Glomerular visceral epithelial cell (primary cell): ENCODE results near the gene TTC28.

Source experiments
- DNase-seq: peaks from one replicate; pipeline ENCODE4 v3.0.0-alpha.2; 2016; ENCODE audit errors: extremely low spot score

Gene TTC28

DNA sequence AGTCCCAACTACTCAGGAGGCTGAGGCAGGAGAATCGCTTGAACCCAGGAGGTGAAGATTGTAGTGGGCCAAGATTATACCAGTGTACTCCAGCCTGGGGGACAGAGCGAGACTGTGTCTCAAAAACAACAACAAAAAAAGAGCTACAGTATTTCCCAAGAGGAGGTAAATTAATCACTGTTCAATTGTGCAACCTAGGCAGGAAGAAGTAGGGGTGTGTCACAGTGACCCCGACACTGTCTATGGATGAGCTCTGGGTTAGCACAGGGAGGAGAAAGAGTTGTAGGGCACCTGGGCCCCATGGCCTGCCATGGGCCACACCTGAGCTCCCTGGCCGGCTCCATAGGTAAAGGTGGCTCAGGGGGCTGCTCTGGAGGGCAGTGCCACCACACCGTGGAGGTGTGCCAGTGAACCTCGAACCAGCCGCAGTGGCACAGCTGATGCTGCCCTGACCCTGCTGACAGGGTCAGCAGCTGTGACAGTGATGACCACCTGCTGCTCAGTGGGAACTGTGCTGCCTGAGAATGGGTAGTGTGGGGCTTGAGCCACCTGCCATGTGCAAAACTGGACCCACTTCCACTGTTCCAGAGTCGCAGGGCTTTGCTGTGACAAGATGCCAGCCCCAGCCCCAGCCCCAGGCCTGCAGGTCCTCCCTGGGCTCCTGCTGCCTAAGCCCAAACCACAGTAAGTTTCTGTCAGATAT, 676.6 kb downstream of the TTC28 start:
- DNase-seq = no peak

DNA sequence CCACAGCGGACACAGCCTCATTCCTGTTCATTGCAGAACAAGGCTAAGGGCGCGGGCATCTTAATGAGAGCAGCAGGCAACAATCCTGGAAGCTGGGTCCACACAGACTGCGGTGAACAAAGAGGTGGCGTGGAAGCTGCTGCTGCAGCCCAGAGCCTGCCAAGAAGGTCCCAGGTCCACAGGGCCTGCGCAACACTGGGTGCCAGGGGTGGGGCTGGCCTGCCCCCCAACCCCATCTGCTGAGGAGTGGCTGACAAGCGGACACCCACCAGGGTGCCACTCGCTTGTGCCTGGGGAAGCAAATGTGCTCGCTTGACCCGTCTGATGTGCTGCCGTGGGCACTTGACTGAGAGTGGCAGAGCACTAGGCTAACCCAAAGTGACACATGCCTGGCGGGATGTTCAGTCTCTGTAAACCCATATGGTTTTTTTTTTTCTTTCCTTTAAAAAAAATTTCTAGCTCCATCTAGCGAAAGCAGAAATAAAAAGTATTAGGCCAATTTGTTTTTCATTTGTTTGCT, 677.4 kb downstream of the TTC28 start:
- DNase-seq = no peak

DNA sequence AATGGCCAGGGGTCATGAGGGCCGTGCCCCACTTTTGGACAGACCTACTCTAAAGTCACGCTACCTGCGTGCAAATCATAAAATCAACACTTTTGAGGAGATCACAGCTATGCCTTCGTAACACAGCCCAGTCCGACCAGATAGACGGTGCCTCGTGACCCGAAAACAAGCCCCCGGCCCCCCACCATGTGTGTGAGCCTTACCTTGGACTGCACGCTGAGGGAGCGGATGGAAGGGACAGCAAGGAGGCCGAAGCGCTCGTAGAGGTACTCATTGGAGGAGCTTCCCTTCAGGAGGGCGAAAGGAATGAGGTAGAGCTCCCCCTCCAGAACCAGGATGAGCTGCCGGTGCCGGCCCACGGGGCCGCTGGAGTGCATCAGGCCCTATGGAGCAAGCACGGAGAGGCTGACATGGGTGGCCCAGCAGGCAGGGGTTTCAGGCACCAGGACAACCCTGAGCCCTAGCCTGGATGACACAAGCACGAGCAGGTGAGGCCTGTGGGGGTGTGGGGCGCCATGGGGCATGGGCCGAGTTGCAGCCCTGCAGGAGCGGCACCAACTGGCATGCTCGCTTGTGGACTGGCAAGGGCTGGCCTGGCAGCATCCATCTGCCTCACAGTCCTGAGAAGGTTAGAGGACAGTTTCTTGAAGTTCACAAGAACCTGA, 678.3 kb downstream of the TTC28 start:
- DNase-seq = no peak

GRCh38 chr22:28000361-28000760, 679.3 kb downstream of the TTC28 start:
- DNase-seq = no peak

DNA sequence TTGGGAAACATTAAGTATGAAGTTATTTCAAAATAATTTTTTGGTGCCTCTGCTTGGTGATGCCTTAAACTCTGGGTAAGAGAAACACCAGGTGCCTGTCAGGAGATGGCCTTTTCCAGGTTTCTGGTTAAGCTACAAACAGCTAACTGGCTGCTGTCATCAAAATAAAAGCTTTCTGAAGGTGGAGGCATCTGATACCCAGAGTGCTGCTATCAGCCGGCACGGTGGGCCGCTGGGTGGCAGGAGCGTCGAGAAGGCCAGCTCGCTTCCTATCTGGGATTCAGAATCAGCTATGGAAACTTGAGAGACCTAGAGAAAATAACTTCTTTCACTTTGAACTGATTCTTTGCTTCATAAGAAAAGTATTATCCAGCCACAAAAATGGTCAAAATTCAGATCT, 679.8 kb downstream of the TTC28 start:
- no peak for DNase-seq

- DNase-seq = no peak
These were observed 680.9 kb downstream of the TTC28 start for GRCh38 chr22:27998511-27999410.

DNA sequence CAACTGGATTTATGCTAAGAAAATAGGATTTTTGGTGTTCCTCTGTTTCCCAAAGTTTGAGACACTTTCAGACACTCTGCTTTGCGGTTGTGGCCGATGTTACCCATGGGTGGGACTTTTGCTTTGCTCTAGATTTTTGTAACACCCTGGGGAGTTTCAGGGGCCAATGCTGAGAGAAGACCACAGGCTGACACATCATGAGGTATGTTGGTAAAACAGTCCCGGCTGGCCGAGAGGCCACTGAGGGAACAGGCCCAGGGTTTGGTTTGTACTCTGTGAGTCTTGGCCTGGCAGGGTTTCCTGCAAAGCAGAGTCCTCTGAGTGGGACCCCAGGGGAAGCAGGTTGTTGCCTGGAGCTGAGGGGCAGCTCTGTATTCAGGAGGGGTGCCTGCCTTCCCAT, 682.1 kb downstream of the TTC28 start:
- no peak for DNase-seq

DNA sequence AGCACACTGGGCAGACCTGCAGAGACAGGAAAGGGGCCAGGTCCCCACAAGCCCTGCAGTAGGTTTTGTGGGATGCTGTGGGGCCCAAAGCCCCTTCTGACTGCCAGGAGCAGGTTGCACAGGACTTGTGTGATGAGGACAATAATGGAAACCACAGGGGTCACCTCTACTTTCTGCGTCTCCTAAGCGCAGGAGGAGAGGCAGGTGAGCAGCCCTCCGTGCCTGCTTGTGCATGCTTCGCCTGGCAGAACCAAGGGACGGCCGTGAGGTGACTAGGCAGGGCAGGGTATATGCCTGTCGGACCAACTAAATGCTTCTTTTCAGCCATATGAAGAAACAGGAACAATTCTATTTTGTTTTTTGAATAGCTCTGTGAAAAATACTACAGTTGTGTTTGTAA, 682.7 kb downstream of the TTC28 start:
- DNase-seq = no peak

- DNase-seq = no peak
These were observed 683.1 kb downstream of the TTC28 start for GRCh38 chr22:27996529-27996925.

GRCh38 chr22:27995801-27996528, 683.7 kb downstream of the TTC28 start:
- no peak for DNase-seq

DNA sequence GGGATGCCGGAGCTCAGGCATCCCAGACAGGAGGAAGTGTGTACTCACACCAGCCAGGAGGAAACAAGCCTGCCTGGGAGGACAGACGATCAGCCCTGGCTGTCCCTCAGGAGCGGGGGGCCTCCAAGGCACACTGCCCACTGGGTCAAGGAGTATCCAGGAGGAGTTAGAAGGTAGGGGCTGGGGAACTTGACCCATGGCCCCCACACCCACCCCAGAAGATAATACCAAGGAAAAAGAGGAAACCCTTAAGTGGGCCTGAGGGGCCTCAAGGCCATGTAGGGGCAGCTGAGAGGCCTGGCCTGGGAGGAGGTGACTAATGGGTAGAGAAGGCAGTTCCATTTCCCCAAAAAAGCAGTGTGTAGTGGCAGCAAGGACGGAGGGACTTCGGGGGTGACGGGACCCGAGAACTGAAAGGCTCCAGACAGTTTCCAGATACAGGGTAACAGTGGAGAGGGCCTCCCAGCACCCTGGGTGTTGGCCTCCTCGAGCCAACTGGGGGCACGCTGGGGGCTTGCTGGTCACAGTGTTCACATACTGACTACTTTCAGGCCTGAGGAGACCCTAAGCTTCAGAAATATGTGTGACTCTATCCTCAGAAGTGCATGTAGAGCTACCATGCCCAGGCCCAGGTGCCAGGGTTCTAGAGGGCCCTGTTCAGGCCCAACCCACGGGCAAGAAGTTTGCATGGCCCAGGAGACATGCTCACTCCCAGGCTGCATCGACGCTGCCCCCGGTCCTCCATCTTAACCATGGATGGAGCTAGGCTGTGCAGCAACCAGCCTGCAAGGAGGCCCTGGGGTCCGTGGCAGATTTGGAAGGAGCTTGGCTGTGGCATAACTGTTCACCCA, 684.9 kb downstream of the TTC28 start:
- DNase-seq = no peak

GRCh38 chr22:27993774-27994350, 685.8 kb downstream of the TTC28 start:
- DNase-seq = no peak

DNA sequence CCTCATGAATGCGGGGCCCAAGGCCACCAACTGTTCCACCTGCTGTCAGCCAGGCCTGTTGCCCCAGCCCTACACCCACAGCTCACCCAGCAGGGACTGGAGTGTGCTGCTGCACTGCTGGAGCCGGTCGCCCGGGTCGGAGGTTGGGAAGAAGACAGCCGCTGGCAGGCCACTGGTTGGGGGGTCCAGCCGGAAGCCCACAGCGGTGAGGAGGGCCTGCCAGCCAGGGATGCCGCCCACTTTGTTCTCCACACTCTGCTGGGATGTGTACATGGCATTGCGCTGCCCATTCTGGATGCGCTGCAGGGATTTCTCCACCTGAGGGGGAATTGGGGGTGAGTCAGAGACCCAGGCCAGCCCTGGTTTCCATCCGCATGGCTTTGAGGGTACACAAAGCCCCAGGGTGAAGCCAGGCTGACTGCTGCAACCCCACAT, 686.4 kb downstream of the TTC28 start:
- no peak for DNase-seq

- DNase-seq = no peak
These were observed 687.1 kb downstream of the TTC28 start for GRCh38 chr22:27992294-27993165.

GRCh38 chr22:27991586-27992293, 687.9 kb downstream of the TTC28 start:
- no peak for DNase-seq

DNA sequence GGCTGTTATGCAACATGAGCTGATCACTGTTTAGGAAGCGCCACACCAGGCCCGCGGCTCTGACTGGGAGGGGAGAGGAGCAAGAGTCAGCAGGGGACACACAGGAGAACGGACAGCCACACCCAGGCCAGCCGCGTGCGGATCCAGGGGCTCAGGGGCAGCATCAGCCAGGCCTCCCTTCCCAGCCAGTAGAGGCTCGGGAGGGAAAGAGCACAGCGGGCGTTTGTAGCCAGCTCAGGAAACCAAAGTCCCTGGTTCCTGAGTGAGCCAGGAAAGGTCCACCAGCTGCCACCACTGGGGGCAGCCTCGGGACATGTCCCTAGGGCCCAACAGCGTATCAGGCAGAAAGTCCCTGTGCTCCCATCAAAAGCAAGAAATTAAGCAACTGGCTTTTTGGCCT, 688.8 kb downstream of the TTC28 start:
- no peak for DNase-seq

- DNase-seq = no peak
These were observed 689.2 kb downstream of the TTC28 start for GRCh38 chr22:27990451-27990840.

GRCh38 chr22:27989758-27990450, 689.7 kb downstream of the TTC28 start:
- DNase-seq = no peak
